KMS-11 (cell line): Measurements from ENCODE around the gene CDK5RAP2.

Experiments
- H2AFZ ChIP-seq: fragments of 200-600 bp; sonication (generic); 2 replicates; pipeline ENCODE4 v1.6.1; 2016; ENCODE audit warnings: antibody characterized with exemption, mixed run types, low read depth
- H3K27ac ChIP-seq: fragments of 200-600 bp; sonication (generic); 2 replicates; pipeline ENCODE4 v1.6.1; 2016; ENCODE audit warnings: mild to moderate bottlenecking, mixed run types
- H3K27me3 ChIP-seq: fragments of 200-600 bp; sonication (generic); 2 replicates; pipeline ENCODE4 v1.6.1; 2017; ENCODE audit warnings: mild to moderate bottlenecking, low read depth, mixed run types, moderate library complexity; ENCODE audit not compliant: insufficient read depth
- H3K36me3 ChIP-seq: fragments of 200-600 bp; sonication (generic); 2 replicates; pipeline ENCODE4 v1.6.1; 2017; ENCODE audit warnings: mild to moderate bottlenecking, mixed run types; ENCODE audit not compliant: insufficient read depth
- H3K4me1 ChIP-seq: fragments of 200-600 bp; sonication (generic); 2 replicates; pipeline ENCODE4 v1.6.1; 2016; ENCODE audit warnings: mild to moderate bottlenecking, low read depth, mixed run types; ENCODE audit not compliant: poor library complexity, severe bottlenecking
- H3K4me2 ChIP-seq: fragments of 200-600 bp; sonication (generic); 2 replicates; pipeline ENCODE4 v1.7.0; 2016; ENCODE audit warnings: mild to moderate bottlenecking, mixed run types
- H3K4me3 ChIP-seq: fragments of 200-600 bp; sonication (generic); IDR thresholded peaks from 2 replicates; pipeline ENCODE4 v1.6.1; 2017; ENCODE audit warnings: low read depth, low read length, mixed read lengths; ENCODE audit not compliant: insufficient read depth
- H3K79me2 ChIP-seq: fragments of 200-600 bp; sonication (generic); 2 replicates; pipeline ENCODE4 v1.6.1; 2016; ENCODE audit warnings: low read depth, mixed run types; ENCODE audit not compliant: insufficient read depth
- H3K9ac ChIP-seq: fragments of 200-600 bp; sonication (generic); 2 replicates; pipeline ENCODE4 v1.6.1; 2016; ENCODE audit warnings: mild to moderate bottlenecking, mixed run types
- H4K20me1 ChIP-seq: fragments of 200-600 bp; sonication (generic); 2 replicates; pipeline ENCODE4 v1.6.1; 2016; ENCODE audit warnings: mild to moderate bottlenecking, mixed run types; ENCODE audit not compliant: insufficient read depth
- CTCF ChIP-seq: fragments of 200-600 bp; sonication (generic); conservative IDR thresholded peaks from 2 replicates; pipeline ENCODE4 v1.6.1; 2017; ENCODE audit warnings: low read depth, mild to moderate bottlenecking, antibody characterized with exemption, low read length, moderate library complexity, mixed read lengths

CDK5RAP2 gene

DNA sequence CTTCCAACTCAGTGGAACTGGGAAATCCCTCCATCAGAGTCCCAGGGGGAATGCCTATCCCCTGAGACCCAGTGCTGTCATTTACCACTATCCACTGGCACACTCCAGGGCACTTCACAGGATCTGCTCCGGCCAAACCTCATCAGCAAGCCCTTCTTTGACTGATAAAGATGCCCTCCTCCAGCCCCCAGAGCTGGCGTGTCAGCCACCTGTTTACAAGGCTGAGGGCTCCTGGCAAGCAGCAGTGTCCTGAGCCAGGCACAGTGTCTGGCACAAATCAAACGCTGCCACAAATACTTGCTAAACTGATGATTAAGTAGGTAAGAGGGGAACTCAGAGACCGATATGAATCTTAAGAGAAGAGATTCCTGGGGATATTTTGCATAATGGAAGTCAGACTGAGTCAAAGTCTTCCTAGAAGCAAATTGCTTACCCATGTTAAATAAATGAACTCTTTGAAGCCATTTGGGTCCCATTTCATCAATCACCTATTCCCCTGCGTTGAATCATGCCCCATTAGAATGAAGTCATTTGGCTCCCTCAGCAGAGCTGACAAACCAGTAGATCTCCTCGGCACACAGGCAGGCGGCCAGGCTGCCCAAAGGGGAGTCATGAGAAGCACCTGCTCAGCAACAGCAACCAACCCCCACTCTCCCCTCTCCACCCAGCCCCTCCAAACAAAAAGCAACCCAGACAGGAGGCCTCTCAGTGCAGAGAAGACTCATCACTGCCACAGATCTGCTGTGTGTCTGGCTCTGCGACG, 97.4 kb downstream of the CDK5RAP2 start:
- Histone ChIP-seq H3K4me2 (no peak overlapping the region), H3K4me3 (no peak overlapping the region), H3K27ac (no peak overlapping the region), H3K9ac (no peak overlapping the region), H4K20me1 (no peaks in the 10 kb centered on the region), H3K79me2 (no peaks in the 10 kb centered on the region; the same call in 1 of the 2 replicates), H3K4me1 (no peaks in the 10 kb centered on the region), H3K27me3 (no peaks in the 10 kb centered on the region), H3K36me3 (no peaks in the 10 kb centered on the region), H2AFZ (no peak overlapping the region)
- TF ChIP-seq CTCF = no peak

- no peak overlapping the region for H3K4me3 ChIP-seq
- H3K9ac ChIP-seq = no peak overlapping the region
- no peaks in the 10 kb centered on the region for H3K36me3 ChIP-seq
- H3K27me3 ChIP-seq = no peaks in the 10 kb centered on the region
- no peaks in the 10 kb centered on the region for H3K4me1 ChIP-seq
- no peaks in the 10 kb centered on the region; the same call in 1 of the 2 replicates for H3K79me2 ChIP-seq
- no peak for TF ChIP-seq CTCF
- H4K20me1 ChIP-seq = no peaks in the 10 kb centered on the region
- no peak overlapping the region for H3K27ac ChIP-seq
- H3K4me2 ChIP-seq = no peak overlapping the region
- H2AFZ ChIP-seq = no peak overlapping the region
Measured at GRCh38 chr9:120481846-120482245, 98.1 kb downstream of the CDK5RAP2 start.

- H3K27ac ChIP-seq = no peak overlapping the region
- no peak for TF ChIP-seq CTCF
- H3K4me3 ChIP-seq = no peak overlapping the region
- H3K9ac ChIP-seq = no peak overlapping the region
- no peaks in the 10 kb centered on the region for H4K20me1 ChIP-seq
- no peaks in the 10 kb centered on the region; the same call in 1 of the 2 replicates for H3K79me2 ChIP-seq
- no peaks in the 10 kb centered on the region for H3K27me3 ChIP-seq
- H2AFZ ChIP-seq = no peak overlapping the region
- no peak overlapping the region for H3K4me2 ChIP-seq
- no peaks in the 10 kb centered on the region for H3K36me3 ChIP-seq
- H3K4me1 ChIP-seq = no peaks in the 10 kb centered on the region
Measured at GRCh38 chr9:120481248-120481647, 98.7 kb downstream of the CDK5RAP2 start.

GRCh38 chr9:120480707-120481106, 99.3 kb downstream of the CDK5RAP2 start:
- no peak overlapping the region for H2AFZ ChIP-seq
- no peak overlapping the region for H3K9ac ChIP-seq
- no peaks in the 10 kb centered on the region; the same call in 1 of the 2 replicates for H3K79me2 ChIP-seq
- H3K36me3 ChIP-seq = no peaks in the 10 kb centered on the region
- H3K27me3 ChIP-seq = no peaks in the 10 kb centered on the region
- TF ChIP-seq CTCF = no peak
- H3K4me1 ChIP-seq = no peaks in the 10 kb centered on the region
- H4K20me1 ChIP-seq = no peaks in the 10 kb centered on the region
- H3K4me2 ChIP-seq = no peak overlapping the region
- H3K4me3 ChIP-seq = no peak overlapping the region
- H3K27ac ChIP-seq = no peak overlapping the region
